DMS53 treated with DMSO at 0.1 percent for 48 hours (cell line): ENCODE results near the gene NXPH4.

Experiments used
- DNase-seq: peaks from one replicate; lab custom pipeline; 2025; ENCODE audit not compliant: unreplicated experiment; lab: John Stamatoyannopoulos, UW

The NXPH4 gene

DNA sequence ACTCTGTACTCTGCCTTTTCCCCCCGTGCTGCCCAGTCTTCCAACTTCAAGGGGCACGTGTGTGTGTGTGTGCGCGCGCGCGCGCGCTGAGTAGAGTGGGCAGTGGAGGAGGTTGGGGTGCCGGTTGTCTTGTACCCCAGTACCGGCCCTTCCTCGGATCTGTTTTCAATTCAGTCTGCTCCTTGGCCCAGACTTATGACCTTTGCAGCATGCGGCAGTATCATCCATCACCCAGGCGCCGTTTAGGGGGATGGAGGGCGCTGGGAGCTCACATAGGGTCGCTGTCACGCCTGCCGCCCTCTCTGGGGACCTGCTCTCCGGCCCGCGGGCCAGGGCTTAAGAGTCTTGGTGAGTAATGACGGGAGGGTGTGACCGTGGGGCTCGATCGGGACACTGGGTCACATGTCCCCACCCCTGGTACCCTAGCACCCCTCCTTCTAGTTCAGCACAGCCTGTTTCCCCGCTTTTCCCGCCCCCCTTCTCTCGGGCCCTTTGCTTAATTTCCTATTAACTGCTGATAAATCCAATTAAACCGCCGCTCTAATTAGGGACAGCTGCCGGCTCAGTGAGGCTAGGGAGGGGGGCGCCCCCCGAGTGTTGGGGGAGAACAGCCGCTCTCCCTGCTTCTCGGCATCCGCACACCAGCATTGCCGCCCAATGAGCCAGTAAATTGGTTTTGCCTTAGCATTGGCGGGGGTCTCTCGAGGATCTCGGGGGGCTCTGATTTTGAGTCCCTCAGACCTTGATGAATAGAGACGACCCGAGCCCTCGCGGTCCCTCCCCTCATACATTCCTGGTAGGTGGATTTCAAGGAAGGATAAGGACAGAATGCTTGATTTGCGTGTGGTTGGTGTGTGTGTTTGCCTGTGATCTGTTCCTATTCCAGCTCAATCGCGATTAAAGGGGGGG lies 25.1 kb downstream of the NXPH4 start:
- DNase-seq = no peak

DNA sequence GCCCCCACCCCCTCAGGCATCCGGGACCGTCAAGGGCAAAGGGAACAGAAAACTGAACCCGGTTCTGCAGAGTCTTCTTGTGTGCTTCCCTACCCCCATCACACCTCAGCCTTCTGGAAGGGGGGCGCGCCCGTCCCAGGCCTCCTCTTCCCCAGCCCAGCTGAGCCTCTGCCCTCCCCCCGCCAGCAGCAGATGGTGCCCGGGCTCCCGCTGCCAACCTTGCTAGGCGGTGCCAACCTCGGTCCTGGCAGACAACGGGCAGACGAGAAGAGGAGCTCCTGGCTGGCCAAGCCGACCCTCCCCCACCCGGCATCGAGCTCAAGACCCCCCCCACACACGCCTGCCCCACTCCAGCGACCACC lies 25.7 kb downstream of the NXPH4 start:
- DNase-seq = peak; percentile 81

DNA sequence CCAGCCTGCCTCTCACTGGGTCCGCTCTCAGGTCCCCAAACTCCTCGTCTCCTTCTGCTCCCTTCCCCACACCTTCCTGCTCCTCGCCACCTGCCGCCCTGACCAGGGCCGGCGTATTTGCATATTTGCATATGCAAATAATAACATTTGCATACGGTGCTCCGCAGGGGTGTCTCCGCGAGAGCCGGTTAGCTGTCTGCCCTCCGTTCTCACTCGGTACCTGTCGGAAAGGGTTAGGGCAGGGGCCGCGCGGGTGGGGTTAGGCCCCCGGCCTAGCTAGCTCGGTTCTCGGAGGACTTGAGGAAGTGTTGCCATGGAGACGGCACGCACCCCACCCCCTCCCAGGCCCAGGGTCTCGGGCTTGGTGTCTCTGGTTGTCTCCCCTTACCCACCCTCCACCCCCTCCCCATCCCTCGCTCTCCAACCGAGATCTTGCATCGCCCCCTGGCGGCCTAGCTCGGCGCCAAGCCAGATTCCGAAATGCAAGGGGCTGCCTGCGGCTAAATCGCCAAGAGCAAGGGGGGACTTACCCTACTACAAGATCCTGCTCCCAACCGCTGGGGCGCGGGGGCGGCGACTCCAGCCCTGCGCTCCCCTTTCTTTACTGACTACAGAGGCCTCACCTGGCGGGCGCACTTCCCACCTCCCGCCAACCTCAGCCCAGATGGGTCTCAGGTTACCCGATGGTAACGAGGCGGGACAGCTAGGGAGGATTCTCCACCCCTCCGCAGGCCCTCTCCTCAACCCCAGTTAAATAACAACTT lies 26.3 kb downstream of the NXPH4 start:
- DNase-seq = peak; percentile 95

DNA sequence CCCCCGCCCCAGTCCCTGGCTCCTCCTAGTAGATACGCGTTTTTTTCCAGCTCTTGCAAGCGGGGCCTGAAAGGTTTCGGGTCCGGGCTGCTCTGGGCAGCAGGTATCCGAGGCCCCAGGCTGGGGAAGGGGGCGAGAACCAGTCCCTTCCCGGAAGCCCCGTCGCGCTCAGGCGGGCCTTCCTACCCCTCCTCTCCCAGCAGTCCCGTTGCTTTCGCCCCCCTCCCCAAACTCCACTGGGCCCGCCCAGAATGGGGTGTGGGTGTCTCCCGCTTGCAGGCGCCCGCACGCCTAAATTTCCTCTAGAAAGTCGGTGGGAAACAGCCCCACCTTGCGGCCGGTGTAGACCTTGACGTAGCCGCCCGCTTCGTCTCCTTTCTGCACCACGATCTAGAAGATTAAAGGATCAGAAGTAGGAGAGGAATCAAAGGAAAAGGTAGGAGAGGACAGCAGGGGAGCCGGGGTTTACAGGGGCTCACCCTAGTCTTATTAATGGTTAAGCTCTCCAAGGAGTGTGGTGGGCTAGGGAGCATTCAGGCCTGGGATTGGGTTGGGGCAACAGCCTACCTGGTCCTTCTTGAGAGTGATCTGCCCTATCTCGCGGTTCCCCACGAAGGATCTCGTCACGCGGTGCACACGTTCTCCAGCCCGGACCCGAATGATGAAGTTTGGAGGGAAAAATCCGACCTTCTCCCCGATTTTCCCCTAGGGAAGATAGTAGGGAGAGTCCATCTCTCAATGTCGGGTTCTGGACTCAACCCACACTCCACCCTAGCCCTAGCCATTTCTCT lies 27.1 kb downstream of the NXPH4 start:
- peak; percentile 89 for DNase-seq

DNA sequence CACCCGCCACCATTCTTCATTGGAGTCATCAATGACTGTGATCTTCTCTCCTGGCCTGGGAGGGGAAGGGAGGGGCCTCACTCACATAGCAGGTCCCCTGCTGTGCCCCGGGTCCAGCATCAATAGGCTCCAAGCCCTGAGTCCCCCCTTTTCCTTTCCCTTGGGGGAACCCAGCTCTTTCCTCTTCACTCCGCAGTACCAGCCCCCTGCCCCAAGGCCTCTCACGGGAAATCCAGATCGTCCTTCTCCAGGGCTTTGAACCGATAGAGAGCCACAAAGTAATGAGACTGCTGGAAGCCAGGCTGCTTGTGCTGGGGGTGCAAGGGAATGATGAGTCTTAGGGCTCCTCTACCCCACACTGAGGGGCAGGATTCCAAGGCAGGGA lies 27.7 kb downstream of the NXPH4 start:
- DNase-seq = no peak

DNA sequence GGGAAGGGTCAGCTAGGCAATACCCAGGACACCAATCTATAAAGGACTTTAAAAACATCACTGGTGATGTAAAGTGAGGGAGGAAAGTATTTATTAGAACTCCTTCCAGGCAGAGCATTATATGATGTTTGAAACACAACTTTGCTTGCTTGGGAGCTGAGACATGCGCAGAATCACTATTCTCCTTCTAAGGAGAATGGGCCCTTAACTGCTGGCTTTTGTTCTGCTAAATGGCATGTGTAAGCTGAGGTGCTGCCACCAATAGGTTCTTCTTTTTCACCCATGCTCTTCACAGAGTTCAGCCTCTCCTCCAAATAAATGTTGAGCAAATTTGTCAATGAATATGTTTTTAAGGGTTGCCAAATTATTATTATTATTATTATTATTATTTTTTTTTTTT lies 30.4 kb downstream of the NXPH4 start:
- DNase-seq = no peak

DNA sequence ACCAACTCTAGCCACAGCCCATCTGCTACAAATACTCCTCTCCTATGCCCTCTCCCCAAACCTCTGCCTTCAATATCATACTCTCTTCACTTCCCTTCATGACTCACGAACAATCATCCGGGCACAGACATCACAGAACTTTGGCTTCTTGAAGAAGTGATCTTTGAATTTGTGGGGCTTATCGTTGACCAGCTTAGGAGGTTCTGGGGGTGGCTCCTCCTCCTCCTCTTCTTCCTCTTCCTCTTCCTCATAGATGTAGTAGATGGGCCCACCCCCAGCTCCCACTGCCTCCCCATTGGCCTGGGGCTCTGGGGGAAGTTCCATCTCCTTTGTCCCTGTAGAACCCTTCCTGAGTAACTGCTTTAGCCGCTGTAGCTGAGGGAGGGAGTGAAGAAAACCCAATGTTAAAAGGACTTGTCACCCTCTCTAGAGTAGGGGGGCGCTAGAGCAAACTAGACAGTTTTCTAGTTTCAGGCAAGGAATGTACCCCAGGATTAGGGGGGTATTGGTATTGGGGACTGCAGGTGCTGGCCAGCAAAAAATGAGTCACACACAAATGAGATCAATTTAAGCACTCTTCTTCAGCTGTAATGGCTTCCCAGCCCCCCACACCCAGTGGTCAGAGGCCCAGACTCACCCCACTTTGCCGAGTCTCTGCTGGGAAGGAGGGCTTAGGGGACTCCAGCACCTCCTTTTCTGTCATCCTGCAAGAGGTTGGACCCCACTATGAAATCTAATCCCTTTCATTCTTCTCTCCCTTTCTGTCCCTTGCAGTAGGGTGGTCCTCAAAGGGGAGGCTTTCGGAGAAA lies 32.5 kb downstream of the NXPH4 start:
- DNase-seq = no peak

DNA sequence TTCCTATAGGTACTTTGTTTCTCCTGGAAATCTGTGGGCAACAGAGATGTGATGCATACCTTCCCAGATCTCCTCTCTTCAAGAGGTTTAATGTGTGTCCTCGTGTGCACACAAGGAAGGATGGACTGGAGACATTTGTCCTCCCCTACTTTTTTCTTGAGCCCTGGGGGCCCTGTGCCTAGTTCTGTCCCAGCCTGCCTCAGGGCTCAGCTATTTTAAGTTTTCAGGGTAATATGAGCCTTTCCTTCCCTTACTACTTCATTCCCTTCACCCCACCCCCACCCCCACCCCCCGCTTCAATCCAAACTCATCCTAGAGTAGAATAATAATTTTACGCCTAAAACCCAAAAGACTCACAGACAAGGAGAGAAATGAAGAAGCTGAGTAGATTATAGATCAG lies 33.9 kb downstream of the NXPH4 start:
- no peak for DNase-seq

DNA sequence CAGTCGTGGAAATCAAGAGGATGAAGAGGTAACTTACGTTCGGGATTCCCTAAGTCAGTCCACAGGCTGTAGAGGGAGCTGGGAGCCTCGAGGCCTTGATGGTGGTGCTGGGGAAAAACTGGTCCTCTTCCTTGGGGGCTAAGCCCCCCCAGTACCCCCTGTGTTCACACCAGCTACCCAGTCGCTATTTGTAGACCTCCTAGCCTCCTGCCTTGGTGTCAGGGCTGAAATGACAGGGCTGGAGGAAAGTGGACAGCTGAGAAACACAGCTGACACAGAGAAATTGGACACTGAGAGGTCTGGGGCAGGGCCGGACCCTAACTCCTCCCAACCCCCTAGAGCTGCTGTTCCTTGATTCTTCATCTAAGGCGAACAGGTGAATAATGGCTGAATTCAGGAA lies 34.4 kb downstream of the NXPH4 start, which contains the start of gene STAC3:
TSS of gene STAC3 (minus strand) at position 232 of the 400 bp plus-strand sequence. CDS start 1,551 bp downstream, outside the sequence.
- no peak for DNase-seq

DNA sequence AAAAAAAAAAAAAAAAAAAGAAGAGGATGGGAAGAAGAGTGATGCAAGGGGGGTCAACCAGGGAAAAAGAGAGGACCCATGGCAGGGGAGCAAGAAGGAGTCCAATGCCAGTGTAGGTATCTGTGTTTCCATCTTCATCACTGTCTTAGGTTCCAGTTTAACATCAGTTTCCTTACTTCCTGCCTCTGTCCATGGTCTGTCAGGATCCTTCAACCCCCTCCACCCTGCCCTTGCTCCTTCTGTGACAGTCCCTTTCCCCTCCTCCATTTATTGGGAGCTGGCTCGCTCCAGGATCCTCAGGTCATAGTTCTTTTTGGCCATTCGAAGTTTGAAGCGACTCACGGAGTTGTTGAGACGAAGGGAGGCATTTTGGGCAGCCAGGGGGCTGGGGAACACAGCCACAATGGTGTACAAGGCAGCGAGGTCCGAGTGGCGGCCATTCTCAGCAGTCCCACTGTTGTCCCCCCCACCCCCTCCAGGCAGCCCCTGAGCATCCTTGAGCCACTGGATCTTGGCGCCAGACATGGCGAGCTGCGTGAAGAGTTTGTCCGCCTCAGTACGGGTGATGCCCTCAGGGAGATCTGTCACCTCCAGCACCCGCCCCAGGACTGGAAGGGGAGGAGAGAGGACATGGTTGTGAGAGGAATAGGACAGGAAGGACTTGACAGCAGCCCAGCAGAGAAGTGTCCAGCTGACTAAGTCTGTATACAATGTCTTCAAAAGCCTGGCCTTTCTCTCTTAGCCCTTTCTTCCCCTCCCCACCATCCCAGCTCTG lies 38.1 kb downstream of the NXPH4 start:
- no peak for DNase-seq

DNA sequence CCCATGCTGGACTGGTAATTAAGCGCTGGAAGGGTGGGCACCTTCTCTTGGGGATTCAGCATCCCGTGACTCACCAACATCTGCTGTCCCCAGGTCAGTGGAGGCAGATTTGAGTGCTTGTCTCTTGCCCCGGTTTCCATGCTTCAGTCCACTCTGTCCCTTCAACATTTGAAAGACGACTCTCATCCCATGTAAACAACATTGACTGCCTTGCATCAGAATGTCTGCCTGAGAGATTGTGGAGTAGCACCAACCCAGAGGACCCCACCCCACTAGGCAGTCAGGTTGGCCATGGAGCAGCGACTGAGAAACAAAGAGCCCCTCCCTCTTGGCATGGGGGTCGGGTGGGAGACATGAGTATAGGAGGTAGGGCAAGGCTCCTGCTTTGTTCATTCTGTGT lies 39.3 kb downstream of the NXPH4 start:
- DNase-seq = no peak

DNA sequence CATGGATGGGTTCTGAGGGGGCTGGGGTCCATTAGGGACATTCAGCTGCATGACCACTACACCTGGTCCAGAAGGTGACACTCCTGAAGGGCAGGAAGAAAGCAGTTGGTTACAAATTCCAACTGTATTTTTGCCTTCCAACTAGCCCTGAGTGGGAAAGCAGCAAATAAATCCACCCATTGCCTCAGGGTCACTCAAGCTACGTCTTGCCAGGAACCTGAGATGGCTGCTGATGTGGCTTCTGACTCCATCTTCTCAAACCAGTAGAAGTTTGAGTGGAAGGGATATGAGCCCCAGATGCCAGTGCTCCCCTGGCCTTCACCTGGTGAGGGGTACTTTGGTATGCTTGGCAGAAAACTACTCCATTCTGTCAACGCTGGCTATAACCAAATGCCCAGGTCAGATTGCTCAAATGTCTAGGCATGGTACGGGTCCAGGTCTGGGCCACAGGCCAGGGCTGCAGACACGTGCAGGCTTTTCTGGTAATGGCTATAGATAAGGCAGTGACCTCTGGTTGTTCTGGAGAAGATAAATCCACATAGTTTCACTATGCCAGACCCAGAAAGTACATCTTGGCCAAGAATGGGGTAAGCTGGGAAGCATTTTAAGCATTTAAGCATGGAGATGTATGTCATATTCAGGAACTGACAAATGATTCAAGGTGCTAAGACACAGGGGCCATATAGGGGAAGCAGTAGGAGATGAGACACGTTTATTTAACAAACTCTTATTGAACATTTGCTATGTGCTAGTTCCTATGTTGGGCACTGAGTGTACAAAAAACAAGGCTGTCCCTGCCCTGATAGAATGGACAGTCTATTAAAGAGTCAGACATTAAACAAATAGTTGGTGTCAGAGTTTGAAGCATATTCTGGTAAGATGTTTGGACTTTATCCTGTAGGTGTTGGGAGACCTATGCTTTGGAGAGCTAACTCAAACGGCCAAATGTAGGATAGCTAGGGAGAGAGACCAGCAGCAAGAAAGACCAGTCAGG lies 42.7 kb downstream of the NXPH4 start:
- no peak for DNase-seq

DNA sequence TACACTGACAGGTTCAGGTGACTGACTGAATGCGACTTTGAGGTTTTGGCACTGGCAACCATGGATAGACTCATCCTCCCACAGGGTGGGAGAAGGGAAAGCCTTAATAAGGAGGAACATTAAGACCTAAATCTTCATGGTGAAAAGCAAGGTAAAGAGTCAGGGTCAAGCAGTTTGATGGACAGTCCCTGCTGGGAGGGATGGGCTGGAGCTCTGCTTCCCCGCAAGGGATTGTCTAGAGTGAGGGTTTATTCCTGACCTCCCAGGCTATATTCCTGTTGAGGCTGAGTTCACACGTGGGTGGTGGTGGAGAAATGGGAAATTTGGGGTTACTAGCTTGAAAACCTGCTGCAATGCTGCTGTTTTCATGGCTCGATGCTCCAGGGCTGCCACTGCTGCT lies 43.8 kb downstream of the NXPH4 start:
- DNase-seq = no peak

DNA sequence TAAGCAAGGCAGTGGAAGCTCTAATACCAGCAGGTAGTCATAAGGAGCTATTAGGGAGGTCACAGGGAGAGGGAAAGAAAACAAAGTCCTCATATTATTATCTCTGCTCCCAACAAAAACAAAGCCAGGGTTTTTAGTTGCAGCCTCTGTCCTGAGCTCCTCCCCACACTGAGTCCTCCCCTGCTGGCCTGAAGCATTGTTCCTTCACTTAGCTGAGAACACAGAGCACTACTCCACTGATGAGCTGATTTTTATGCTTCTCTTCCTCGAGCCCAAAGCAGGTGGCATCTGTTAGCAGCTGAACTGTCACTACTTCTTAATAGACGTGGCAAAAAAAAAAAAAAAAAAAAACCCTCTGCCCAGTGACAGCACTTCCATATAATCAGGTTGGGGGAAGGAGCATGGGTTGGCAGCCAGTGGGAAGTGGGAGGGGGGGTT lies 44.9 kb downstream of the NXPH4 start:
- peak; percentile 6 for DNase-seq

DNA sequence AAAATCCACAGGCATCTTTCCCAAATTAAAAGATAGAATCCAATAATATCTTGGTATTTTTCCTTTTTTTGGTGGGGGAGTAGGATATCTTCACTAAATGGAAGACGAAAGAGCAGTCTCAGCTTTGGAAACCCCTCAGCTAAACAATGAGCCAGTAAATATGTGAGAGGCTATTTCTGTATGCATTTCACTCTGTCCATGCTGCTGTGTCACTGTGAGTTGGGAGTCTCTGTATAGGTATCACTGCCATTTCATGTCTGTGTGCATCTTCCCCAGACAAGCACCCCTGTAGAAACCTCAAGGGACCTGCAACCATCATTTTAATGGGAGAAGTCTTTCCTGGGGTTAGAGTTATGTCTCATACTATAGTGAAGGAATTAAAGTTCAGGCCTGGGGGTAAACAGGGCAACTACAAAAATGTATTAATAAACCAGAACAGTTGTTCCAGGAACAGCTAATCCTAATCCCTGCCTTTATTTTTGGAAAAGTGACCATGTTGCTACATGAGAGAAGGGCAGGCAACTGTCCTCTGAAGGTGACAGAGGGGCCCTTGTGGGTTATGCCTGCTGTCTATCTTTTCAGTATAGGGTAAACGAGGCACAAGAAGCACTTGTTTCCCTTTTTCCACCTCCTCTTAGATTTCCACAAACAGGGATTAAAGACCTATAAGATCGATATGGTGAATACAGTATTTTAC lies 45.7 kb downstream of the NXPH4 start:
- DNase-seq = no peak

DNA sequence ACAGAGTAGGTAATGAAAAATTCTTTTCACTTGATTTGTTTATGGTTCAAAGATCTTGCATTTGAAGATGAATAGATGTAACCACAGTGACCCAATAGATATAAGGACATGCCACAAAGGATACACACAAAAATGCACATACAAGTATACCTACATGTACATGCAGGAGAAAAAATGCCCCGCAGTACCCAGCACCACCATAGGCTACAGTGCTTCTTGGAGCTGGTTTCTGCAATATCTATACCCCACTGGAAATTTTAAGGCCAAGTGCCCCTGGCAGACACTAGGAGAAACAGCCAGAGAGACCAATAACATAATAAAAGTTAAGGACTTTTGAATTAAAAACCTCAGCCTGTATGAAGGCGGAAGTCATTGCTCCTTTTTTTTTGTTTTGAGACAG lies 46.5 kb downstream of the NXPH4 start:
- no peak for DNase-seq

DNA sequence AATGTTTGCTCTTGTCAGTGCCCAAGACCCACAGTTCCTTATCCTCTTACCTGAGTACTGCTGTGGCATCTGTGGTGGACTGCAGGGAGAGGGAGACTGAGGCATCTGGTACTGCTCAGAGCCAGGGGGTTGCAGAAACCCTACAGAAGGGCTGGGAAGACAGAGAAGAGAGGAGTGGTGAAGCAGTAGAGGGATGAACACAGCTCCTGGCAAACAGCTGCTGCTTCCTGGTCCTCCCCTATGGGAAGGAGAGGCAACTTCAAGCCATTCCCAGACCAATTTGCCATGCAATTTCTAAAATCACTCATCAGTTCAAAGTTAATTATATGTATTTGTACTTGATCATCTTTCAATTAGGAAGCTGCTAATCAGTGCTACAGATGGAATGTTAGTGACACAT lies 50.1 kb downstream of the NXPH4 start:
- DNase-seq = no peak

DNA sequence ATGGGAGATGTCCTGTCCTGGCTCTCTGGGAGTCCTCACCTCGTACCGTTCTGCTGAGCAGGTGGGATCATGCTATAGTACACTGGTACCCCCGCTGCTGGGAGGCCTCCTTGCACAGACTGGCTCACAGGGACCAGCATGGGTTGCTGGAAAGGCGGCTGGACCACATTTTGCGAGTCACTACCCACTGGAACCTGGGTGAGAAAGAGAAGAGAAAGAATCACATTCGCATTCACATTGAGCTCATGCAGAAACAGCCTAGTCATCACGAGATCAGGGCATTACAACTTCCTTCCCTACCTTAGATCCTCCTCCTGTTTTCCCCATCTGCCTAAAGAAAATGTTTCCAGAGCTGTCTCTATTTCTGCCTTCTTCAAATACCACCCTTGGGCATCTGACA lies 51.7 kb downstream of the NXPH4 start:
- DNase-seq = no peak
